ENCODE measurements around the gene ZNF423.

- TF ChIP-seq CTCF (conservative IDR thresholded peaks at IDR 0.05; ENCODE audit: low read depth in 2 of 2) (no peak), POLR2AphosphoS5 (IDR thresholded peaks at IDR 0.05; ENCODE audit: low read depth) (no peak), EZH2phosphoT487 (IDR thresholded peaks at IDR 0.05; ENCODE audit: unreplicated experiment) (no peak), EZH2 (IDR thresholded peaks at IDR 0.05; ENCODE audit: low read depth, unreplicated experiment) (no peak), REST (IDR thresholded peaks at IDR 0.05; ENCODE audit: unreplicated experiment) (no peak), ZNF462 (CRISPR knock-in tag; IDR thresholded peaks at IDR 0.05) (no peak), ETS1 (IDR thresholded peaks at IDR 0.05) (no peak), CREB1 (CRISPR knock-in tag; IDR thresholded peaks at IDR 0.05; ENCODE audit: low read depth) (no peak)
Observed at GRCh38 chr16:49552313-49552928, 303.5 kb downstream of the ZNF423 start.
